Measurements from ENCODE around the gene ANTXR1. TPM values are rescaled to one million over a fixed set of nuclear protein-coding genes. Genes with fewer than 3 reads are reported as not detected.

ANTXR1 gene
- polyA plus RNA-seq, 1 of the 3 experiments (the other 2 are of a cell fraction): 114 TPM

DNA sequence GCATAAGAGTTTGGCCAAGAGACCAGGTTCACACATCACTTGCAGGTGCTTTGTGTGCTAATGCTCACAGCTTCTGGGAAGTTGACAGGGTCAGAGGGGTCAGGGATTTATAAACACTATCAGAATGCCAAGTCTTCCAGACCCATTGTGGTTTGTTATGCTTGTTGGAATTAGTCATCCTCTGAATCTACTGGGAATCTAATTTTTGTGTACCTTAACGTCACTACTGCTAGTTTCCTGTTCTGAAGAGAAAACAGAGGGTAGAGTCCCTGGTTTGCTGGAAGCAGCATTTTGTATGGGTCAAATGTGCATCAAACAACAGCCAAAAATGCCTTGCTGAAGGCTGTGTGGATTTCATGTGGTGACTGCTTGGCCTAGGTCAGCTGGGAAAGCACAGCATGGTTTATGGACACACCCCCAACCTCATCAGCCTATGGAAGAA, 33.3 kb downstream of the ANTXR1 start:
- POLR2A ChIA-PET: no interaction called here
- Histone ChIP-seq H3K9me3 (no peaks in the 10 kb centered on the region), H3K4me3 (ENCODE audit: low read depth in 2 of 2, low read length in 1 of 2) (no peak overlapping the region), H2AFZ (ENCODE audit: low read depth) (no peak overlapping the region), H3K79me2 (ENCODE audit: insufficient read depth) (peaks cover 97% of the 10 kb centered on the region), H3K27ac (ENCODE audit: low read depth in 2 of 2, low read length in 1 of 2) (peak overlapping the region in 1 of 2 experiments; percentile 68; a peak in 3 of 4 replicates), H3K4me2 (0 out of 2 replicates have a peak overlapping the region, but pooled peaks have one; percentile 27), H3K9me2 (no peaks in the 10 kb centered on the region), H3F3A (replicated peaks; ENCODE audit: insufficient read depth) (peaks cover 22% of the 10 kb centered on the region), H3K27me3 (ENCODE audit: insufficient read depth) (no peaks in the 10 kb centered on the region), H4K20me1 (ENCODE audit: insufficient read depth) (peaks cover 56% of the 10 kb centered on the region), H3K9ac (no peak overlapping the region), H3K4me1 (ENCODE audit: control insufficient read depth in 1 of 2, insufficient read depth in 2 of 2, low read depth in 1 of 2, low read length in 1 of 2) (peaks cover 2 to 3% of the 10 kb centered on the region in 2 experiments; a peak in 3 of 4 replicates), H3K36me3 (replicated peaks in 1 of 2; ENCODE audit: control insufficient read depth in 1 of 2, insufficient read depth in 2 of 2, low read length in 1 of 2) (peaks cover 59 to 65% of the 10 kb centered on the region in 2 experiments)
- WGBS (ENCODE audit: low lambda C conversion rate): 33% methylated on average over 1 of the region's 1 CpG
- no peak for DNase-seq
- CTCF ChIA-PET: interaction anchor here (0.6 kb wide), 1 partner anchor 260 kb away, joined by 3 read pairs; no protein-coding TSS in a partner anchor
- TF ChIP-seq NFIC (IDR thresholded peaks at IDR 0.05; ENCODE audit: borderline replicate concordance) (peak; percentile 37; the same call in 1 of the 2 replicates), TEAD4 (IDR thresholded peaks at IDR 0.05; ENCODE audit: borderline replicate concordance, insufficient read depth) (no peak), FOXM1 (IDR thresholded peaks at IDR 0.05; ENCODE audit: low read depth) (no peak), TCF12 (IDR thresholded peaks at IDR 0.05) (peak; percentile 61; the same call in 1 of the 2 replicates), FOSL2 (IDR thresholded peaks at IDR 0.05; ENCODE audit: borderline replicate concordance, low read depth) (no peak; the same call in 1 of the 2 replicates), JUND (IDR thresholded peaks at IDR 0.05) (peak; percentile 22; the same call in 1 of the 2 replicates)
- TF ChIP-seq, protein P1, sequence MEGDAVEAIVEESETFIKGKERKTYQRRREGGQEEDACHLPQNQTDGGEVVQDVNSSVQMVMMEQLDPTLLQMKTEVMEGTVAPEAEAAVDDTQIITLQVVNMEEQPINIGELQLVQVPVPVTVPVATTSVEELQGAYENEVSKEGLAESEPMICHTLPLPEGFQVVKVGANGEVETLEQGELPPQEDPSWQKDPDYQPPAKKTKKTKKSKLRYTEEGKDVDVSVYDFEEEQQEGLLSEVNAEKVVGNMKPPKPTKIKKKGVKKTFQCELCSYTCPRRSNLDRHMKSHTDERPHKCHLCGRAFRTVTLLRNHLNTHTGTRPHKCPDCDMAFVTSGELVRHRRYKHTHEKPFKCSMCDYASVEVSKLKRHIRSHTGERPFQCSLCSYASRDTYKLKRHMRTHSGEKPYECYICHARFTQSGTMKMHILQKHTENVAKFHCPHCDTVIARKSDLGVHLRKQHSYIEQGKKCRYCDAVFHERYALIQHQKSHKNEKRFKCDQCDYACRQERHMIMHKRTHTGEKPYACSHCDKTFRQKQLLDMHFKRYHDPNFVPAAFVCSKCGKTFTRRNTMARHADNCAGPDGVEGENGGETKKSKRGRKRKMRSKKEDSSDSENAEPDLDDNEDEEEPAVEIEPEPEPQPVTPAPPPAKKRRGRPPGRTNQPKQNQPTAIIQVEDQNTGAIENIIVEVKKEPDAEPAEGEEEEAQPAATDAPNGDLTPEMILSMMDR (IDR thresholded peaks at IDR 0.05): no peak
- TF ChIP-seq, protein P2, sequence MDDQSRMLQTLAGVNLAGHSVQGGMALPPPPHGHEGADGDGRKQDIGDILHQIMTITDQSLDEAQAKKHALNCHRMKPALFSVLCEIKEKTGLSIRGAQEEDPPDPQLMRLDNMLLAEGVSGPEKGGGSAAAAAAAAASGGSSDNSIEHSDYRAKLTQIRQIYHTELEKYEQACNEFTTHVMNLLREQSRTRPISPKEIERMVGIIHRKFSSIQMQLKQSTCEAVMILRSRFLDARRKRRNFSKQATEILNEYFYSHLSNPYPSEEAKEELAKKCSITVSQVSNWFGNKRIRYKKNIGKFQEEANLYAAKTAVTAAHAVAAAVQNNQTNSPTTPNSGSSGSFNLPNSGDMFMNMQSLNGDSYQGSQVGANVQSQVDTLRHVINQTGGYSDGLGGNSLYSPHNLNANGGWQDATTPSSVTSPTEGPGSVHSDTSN (IDR thresholded peaks at IDR 0.05): 0 out of 2 replicates have a peak, but pooled peaks have one; percentile 9

DNA sequence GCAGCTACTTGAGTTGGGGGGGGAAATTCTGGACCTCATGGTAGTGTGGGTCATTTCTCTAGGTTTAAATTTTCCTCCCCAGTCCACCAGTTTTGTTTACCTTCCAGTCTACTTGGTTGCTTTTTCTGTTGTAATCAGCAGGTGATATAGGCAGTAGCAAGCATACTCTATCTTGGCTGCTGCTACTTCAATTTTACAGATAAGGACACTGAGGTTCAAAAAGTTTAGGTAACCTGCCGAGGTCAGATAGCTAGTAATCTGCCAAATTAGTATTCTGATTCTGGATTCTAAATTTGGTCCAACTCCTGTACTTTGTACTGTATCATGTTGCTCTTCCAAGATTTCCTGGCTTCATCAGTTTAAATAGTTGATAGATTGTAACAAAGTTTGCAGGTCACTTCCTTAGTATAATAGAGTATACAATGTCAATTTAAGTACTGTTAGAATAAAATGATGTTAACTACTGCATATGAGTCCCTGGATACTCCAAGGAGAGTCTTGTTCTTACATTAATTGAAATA, 34.7 kb downstream of the ANTXR1 start:
- Histone ChIP-seq H4K20me1 (ENCODE audit: insufficient read depth) (peaks cover 51% of the 10 kb centered on the region), H3K36me3 (replicated peaks in 1 of 2; ENCODE audit: control insufficient read depth in 1 of 2, insufficient read depth in 2 of 2, low read length in 1 of 2) (peaks cover 44 to 64% of the 10 kb centered on the region in 2 experiments), H3K79me2 (ENCODE audit: insufficient read depth) (peaks cover 97% of the 10 kb centered on the region), H3K9me3 (no peaks in the 10 kb centered on the region), H3K9ac (no peak overlapping the region), H3F3A (replicated peaks; ENCODE audit: insufficient read depth) (peaks cover 26% of the 10 kb centered on the region), H3K4me2 (no peak overlapping the region), H3K4me1 (ENCODE audit: control insufficient read depth in 1 of 2, insufficient read depth in 2 of 2, low read depth in 1 of 2, low read length in 1 of 2) (peaks cover 2 to 3% of the 10 kb centered on the region in 2 experiments; a peak in 3 of 4 replicates), H2AFZ (ENCODE audit: low read depth) (no peak overlapping the region), H3K9me2 (no peaks in the 10 kb centered on the region), H3K4me3 (ENCODE audit: low read depth in 2 of 2, low read length in 1 of 2) (no peak overlapping the region), H3K27ac (ENCODE audit: low read depth in 2 of 2, low read length in 1 of 2) (no peak overlapping the region), H3K27me3 (ENCODE audit: insufficient read depth) (no peaks in the 10 kb centered on the region)
- ChIA-PET CTCF (interaction anchor here (1.2 kb wide), 1 partner anchor 259 kb away, joined by 4 read pairs; no protein-coding TSS in a partner anchor), POLR2A (no interaction called here)
- 96% methylated on average over 1 of the region's 1 CpG for WGBS (ENCODE audit: low lambda C conversion rate)
- no peak for DNase-seq
- TF ChIP-seq EZH2phosphoT487 (IDR thresholded peaks at IDR 0.05; ENCODE audit: borderline replicate concordance, low read depth) (no peak), FOXM1 (IDR thresholded peaks at IDR 0.05; ENCODE audit: low read depth) (no peak), SIN3A (IDR thresholded peaks at IDR 0.05; ENCODE audit: borderline replicate concordance, low read depth, low read length) (no peak), POLR2AphosphoS5 (IDR thresholded peaks at IDR 0.05; ENCODE audit: low read depth, low read length) (no peak), FOXJ3 (CRISPR knock-in tag; IDR thresholded peaks at IDR 0.05) (no peak), RXRA (IDR thresholded peaks at IDR 0.05; ENCODE audit: borderline replicate concordance, low read depth) (no peak), NFIC (IDR thresholded peaks at IDR 0.05; ENCODE audit: borderline replicate concordance) (no peak), EP300 (IDR thresholded peaks at IDR 0.05; ENCODE audit: borderline replicate concordance in 1 of 2, low read depth in 1 of 2, low read length in 1 of 2) (no peak), TAF1 (IDR thresholded peaks at IDR 0.05; ENCODE audit: borderline replicate concordance, low read depth, low read length) (no peak), MEF2A (IDR thresholded peaks at IDR 0.05; ENCODE audit: borderline replicate concordance, low read depth) (no peak), NRF1 (IDR thresholded peaks at IDR 0.05; ENCODE audit: low read depth, low read length) (no peak)
- TF ChIP-seq, protein P3, sequence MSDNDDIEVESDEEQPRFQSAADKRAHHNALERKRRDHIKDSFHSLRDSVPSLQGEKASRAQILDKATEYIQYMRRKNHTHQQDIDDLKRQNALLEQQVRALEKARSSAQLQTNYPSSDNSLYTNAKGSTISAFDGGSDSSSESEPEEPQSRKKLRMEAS (IDR thresholded peaks at IDR 0.05; ENCODE audit: low read depth): no peak
- TF ChIP-seq, protein P4, sequence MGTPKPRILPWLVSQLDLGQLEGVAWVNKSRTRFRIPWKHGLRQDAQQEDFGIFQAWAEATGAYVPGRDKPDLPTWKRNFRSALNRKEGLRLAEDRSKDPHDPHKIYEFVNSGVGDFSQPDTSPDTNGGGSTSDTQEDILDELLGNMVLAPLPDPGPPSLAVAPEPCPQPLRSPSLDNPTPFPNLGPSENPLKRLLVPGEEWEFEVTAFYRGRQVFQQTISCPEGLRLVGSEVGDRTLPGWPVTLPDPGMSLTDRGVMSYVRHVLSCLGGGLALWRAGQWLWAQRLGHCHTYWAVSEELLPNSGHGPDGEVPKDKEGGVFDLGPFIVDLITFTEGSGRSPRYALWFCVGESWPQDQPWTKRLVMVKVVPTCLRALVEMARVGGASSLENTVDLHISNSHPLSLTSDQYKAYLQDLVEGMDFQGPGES (IDR thresholded peaks at IDR 0.05; ENCODE audit: low read depth, low read length): no peak

Data from SK-N-SH (cell line).